GM12878 (cell line): Measurements from ENCODE around the gene RSPRY1. TPM values are rescaled to one million over a fixed set of nuclear protein-coding genes. Genes with fewer than 3 reads are reported as not detected.

ENCODE experiments used
- ATAC-seq: fragments of 200-7000 bp; cut with Tn5 transposase; 3 replicates; pipeline ENCODE4 v1.9.1; 2020; ENCODE audit warnings: mild to moderate bottlenecking, moderate library complexity
- BruUV-seq: library from RNA; stranded (reverse); fragments of 400-500 nt; replicated peaks from 2 replicates; lab custom pipeline; 2021; lab: Mats Ljungman, UMichigan
- CTCF ChIA-PET: fragments of 300-600 bp; sonication (Branson Sonifier 250); formaldehyde crosslinking; extraction: SDS; loops from one replicate; lab custom pipeline; 2021; ENCODE audit warnings: inconsistent platforms; lab: Yijun Ruan, JAX
- POLR2A ChIA-PET: fragments of 350-600 bp; formaldehyde crosslinking; extraction: SDS; loops from one replicate; lab custom pipeline; 2021; ENCODE audit warnings: inconsistent platforms; lab: Charles Lee
- RAD21 ChIA-PET: fragments of 300-600 bp; sonication (Branson Sonifier 250); formaldehyde crosslinking; loops from one replicate; lab custom pipeline; 2023; ENCODE audit warnings: antibody characterized with exemption; ENCODE audit not compliant: unreplicated experiment; lab: Charles Lee
- SMC1A ChIA-PET: fragments of 300-600 bp; sonication (Branson Sonifier 250); formaldehyde crosslinking; loops from one replicate; lab custom pipeline; 2023; ENCODE audit not compliant: unreplicated experiment, uncharacterized antibody; lab: Charles Lee
- DNase-seq: peaks from one replicate; pipeline ENCODE4 v3.0.0-alpha.2; 2011; ENCODE audit warnings: low read depth, low spot score
- FAIRE-seq: peaks from 3 replicates; lab custom pipeline; 2011; peaks lifted over from hg19 to GRCh38; lab: Jason Lieb, UNC
- H2AFZ ChIP-seq: 2 replicates; pipeline ENCODE4 v1.6.0; 2011; ENCODE audit warnings: low read depth, low read length, control low read depth; ENCODE audit not compliant: control insufficient read depth
- H3K27ac ChIP-seq: 2 replicates; pipeline ENCODE4 v1.5.1; 2011; ENCODE audit warnings: control low read depth; ENCODE audit not compliant: control insufficient read depth, insufficient read depth
- H3K27me3 ChIP-seq, 2 experiments: replicated peaks in 1 of 2; 2 replicates each; pipeline versions ENCODE4 v1.6.0 to v1.6.1; 2011; ENCODE audit warnings: low read length in 1 of 2; ENCODE audit not compliant: control insufficient read depth in 2 of 2, insufficient read depth in 2 of 2
- H3K36me3 ChIP-seq, 2 experiments: 2 replicates each; pipeline ENCODE4 v1.5.1; 2011; ENCODE audit warnings: low read length in 1 of 2; ENCODE audit not compliant: control insufficient read depth in 2 of 2, insufficient read depth in 2 of 2
- H3K4me1 ChIP-seq: 2 replicates; pipeline ENCODE4 v1.6.1; 2011; ENCODE audit warnings: mild to moderate bottlenecking, low read length, moderate library complexity, mixed read lengths; ENCODE audit not compliant: control insufficient read depth, insufficient read depth
- H3K4me2 ChIP-seq: 2 replicates; pipeline ENCODE4 v1.6.0; 2011; ENCODE audit warnings: control low read depth; ENCODE audit not compliant: control insufficient read depth, insufficient read depth
- H3K4me3 ChIP-seq: fragments of 200-600 bp; sonication (generic); 2 replicates; pipeline ENCODE4 v1.5.1; 2016
- H3K79me2 ChIP-seq: 2 replicates; pipeline ENCODE4 v1.6.0; 2011; ENCODE audit warnings: low read length; ENCODE audit not compliant: control insufficient read depth, insufficient read depth
- H3K9ac ChIP-seq: 2 replicates; pipeline ENCODE4 v1.8.0; 2011; ENCODE audit warnings: low read length, control low read depth, mixed read lengths; ENCODE audit not compliant: control insufficient read depth, insufficient read depth
- H3K9me3 ChIP-seq: replicated peaks from 3 replicates; pipeline ENCODE4 v1.5.1; 2011; ENCODE audit warnings: mild to moderate bottlenecking, low read length; ENCODE audit not compliant: control insufficient read depth, insufficient read depth
- H4K20me1 ChIP-seq: 2 replicates; pipeline ENCODE4 v1.6.0; 2011; ENCODE audit not compliant: control insufficient read depth, insufficient read depth
- ASH2L ChIP-seq: fragments of 300-600, 200-600 bp; sonication (generic); IDR thresholded peaks from 2 replicates; pipeline ENCODE4 v1.6.1; 2017; ENCODE audit warnings: low read depth, mild to moderate bottlenecking, borderline replicate concordance
- BHLHE40 ChIP-seq, 2 experiments: fragments of 450-650 bp in 1 of 2; IDR thresholded peaks; 2 replicates each; pipeline ENCODE4 v1.6.1; 2011 to 2017; ENCODE audit warnings: low read depth in 2 of 2, borderline replicate concordance in 1 of 2, improper control_type of control experiment in 1 of 2, low read length in 1 of 2, mild to moderate bottlenecking in 1 of 2
- CEBPB ChIP-seq, 2 experiments: fragments of 150-350 bp in 1 of 2; IDR thresholded peaks; 2 replicates each; pipeline ENCODE4 v1.6.1; 2012 to 2014; ENCODE audit warnings: low read depth in 2 of 2, low read length in 2 of 2, borderline replicate concordance in 1 of 2, inconsistent platforms in 1 of 2
- EED ChIP-seq: sonication (generic); IDR thresholded peaks from 2 replicates; pipeline ENCODE4 v1.6.1; 2016; ENCODE audit warnings: antibody characterized with exemption, low read depth
- GATAD2B ChIP-seq: fragments of 450-650 bp; conservative IDR thresholded peaks from 2 replicates; pipeline ENCODE4 v1.6.1; 2017; ENCODE audit warnings: low read depth, mild to moderate bottlenecking, moderate library complexity
- IKZF1 ChIP-seq: fragments of 450-650 bp; conservative IDR thresholded peaks from 2 replicates; pipeline ENCODE4 v1.6.1; 2017; ENCODE audit warnings: antibody characterized with exemption, mild to moderate bottlenecking
- KAT2A ChIP-seq: conservative IDR thresholded peaks from 2 replicates; pipeline ENCODE4 v1.6.1; 2011; ENCODE audit warnings: low read depth, low read length; ENCODE audit not compliant: control insufficient read depth
- NFXL1 ChIP-seq: fragments of 450-650 bp; IDR thresholded peaks from 2 replicates; pipeline ENCODE4 v1.6.1; 2017; ENCODE audit warnings: antibody characterized with exemption, mild to moderate bottlenecking, borderline replicate concordance
- POLR2AphosphoS2 ChIP-seq: IDR thresholded peaks from 2 replicates; pipeline ENCODE4 v1.6.1; 2011; ENCODE audit warnings: low read depth, mild to moderate bottlenecking, low read length, improper control_type of control experiment, moderate library complexity
- STAT3 ChIP-seq: IDR thresholded peaks from 2 replicates; pipeline ENCODE4 v1.6.1; 2011; ENCODE audit warnings: low read depth, low read length, improper control_type of control experiment
- WRNIP1 ChIP-seq: IDR thresholded peaks from 2 replicates; pipeline ENCODE4 v1.6.1; 2011; ENCODE audit warnings: low read depth, low read length, improper control_type of control experiment, borderline replicate concordance
- ZBED1 ChIP-seq: IDR thresholded peaks from 2 replicates; pipeline ENCODE4 v1.6.1; 2016; ENCODE audit warnings: borderline replicate concordance
- ZNF217 ChIP-seq: fragments of 450-650 bp; IDR thresholded peaks from 2 replicates; pipeline ENCODE4 v1.6.1; 2017; ENCODE audit warnings: antibody characterized with exemption, mild to moderate bottlenecking
- ZSCAN29 ChIP-seq: fragments of 450-650 bp; IDR thresholded peaks from 2 replicates; pipeline ENCODE4 v1.6.1; 2017; ENCODE audit warnings: mild to moderate bottlenecking, moderate library complexity
- WGBS: methylation state at CpG from one replicate; pipeline ENCODE4 v1.1.6; 2016; ENCODE audit warnings: low lambda C conversion rate; ENCODE audit not compliant: insufficient replicate concordance, insufficient coverage; ENCODE audit errors: missing lambda C conversion rate; 5-methylcytosine and 5-hydroxymethylcytosine counted together
- in situ Hi-C: fragments of 300-500 bp; cut with MboI; formaldehyde crosslinking; loops from 9 replicates; pipeline ENCODE4 v1.14.3; 2018; ENCODE audit warnings: mixed read lengths
- intact Hi-C: fragments of 100-400 bp; cut with micrococcal nuclease; formaldehyde crosslinking; loops from one replicate; pipeline ENCODE4 v1.14.2; 2022; ENCODE audit not compliant: unreplicated experiment
- polyA plus RNA-seq, 11 experiments: library from polyadenylated mRNA; depleted of rRNA in 4 of 11; unstranded in 6 of 11; stranded (reverse) in 5 of 11; fragments of >200 nt; fragmentation: Nextera tagmentation in 4 of 11; fragmentation: Illumina TruSeq in 1 of 11; extraction: Ambion mirVana in 4 of 11; extraction: Trizol in 1 of 11; gene quantifications; 1 replicate in 1 of 11; 2 replicates in 10 of 11; pipeline versions ENCODE4 v1.2.1 to v1.2.3, GENCODE V29; 2011 to 2016; ENCODE audit warnings: inconsistent platforms in 2 of 11, missing spikeins in 2 of 11, low read depth in 1 of 11
- total RNA-seq, 4 experiments: library from RNA; depleted of rRNA in 3 of 4; stranded (reverse); fragments of >200 nt in 3 of 4; fragmentation: Illumina TruSeq in 1 of 4; extraction: Trizol in 1 of 4; gene quantifications; 2 replicates each; pipeline versions ENCODE4 v1.2.1 to v1.2.3, GENCODE V29; 2013 to 2021
- TF ChIP-seq, protein P1 (sequence below): fragments of 450-650 bp; formaldehyde crosslinking; IDR thresholded peaks from 2 replicates; pipeline ENCODE4 v1.5.0; 2022; ENCODE audit warnings: mild to moderate bottlenecking, missing genetic modification characterization
- TF ChIP-seq, protein P2 (sequence below), 3 experiments: IDR thresholded peaks in 2 of 3; conservative IDR thresholded peaks in 1 of 3; 2 replicates each; pipeline ENCODE4 v1.5.1; 2011; ENCODE audit warnings: low read depth in 3 of 3, low read length in 3 of 3, mild to moderate bottlenecking in 3 of 3, control low read depth in 2 of 3, moderate library complexity in 2 of 3, inconsistent platforms in 1 of 3, mixed read lengths in 1 of 3; ENCODE audit not compliant: control insufficient read depth in 2 of 3, insufficient read depth in 1 of 3; ENCODE audit errors: extremely low read depth in 1 of 3

RSPRY1 gene
- total and polyA plus RNA-seq, 10 of the 15 experiments (the other 5 are each of a cell fraction or from before 2014, with no cell fraction given), result 18.5 to 57.0 (median 41.2) TPM

DNA sequence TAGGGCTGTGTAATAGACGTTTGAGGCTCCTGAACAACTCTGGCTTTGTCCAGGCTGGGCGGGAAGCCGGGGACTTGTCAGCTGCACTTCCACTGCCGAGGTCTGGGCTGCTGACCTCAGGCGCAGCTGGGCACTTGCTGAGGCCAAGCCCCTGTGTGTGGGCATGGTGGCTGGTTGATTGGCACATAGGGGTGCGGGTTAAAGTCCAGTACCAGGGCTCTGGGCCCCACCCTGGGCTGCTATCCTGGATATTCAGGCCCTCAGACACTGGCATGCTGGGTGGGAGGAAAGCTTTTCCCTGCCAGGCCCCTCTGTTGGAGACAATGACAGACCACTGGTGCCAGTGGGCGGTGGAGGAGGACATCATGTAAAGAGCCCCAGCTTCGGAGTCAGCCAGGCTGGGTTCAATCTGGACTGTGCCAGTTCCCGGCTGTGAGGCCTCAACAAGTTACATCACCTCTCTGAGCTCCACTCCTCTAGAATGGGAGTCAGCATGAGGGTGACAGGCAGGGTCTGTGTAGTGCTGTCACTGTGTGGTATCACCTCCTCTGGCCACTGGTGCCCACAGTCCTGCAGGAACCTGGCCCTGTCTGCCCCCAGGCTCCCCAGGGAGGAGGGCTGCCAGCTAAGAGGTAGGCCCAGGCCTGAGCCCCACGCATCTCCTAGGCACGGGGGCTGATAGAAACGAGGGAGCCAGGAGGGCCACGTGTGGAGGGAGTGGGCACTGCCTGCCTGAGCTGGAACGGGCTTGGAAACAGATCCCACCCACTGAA, 42.8 kb upstream of the RSPRY1 start (continued):
- TF ChIP-seq, protein P1, sequence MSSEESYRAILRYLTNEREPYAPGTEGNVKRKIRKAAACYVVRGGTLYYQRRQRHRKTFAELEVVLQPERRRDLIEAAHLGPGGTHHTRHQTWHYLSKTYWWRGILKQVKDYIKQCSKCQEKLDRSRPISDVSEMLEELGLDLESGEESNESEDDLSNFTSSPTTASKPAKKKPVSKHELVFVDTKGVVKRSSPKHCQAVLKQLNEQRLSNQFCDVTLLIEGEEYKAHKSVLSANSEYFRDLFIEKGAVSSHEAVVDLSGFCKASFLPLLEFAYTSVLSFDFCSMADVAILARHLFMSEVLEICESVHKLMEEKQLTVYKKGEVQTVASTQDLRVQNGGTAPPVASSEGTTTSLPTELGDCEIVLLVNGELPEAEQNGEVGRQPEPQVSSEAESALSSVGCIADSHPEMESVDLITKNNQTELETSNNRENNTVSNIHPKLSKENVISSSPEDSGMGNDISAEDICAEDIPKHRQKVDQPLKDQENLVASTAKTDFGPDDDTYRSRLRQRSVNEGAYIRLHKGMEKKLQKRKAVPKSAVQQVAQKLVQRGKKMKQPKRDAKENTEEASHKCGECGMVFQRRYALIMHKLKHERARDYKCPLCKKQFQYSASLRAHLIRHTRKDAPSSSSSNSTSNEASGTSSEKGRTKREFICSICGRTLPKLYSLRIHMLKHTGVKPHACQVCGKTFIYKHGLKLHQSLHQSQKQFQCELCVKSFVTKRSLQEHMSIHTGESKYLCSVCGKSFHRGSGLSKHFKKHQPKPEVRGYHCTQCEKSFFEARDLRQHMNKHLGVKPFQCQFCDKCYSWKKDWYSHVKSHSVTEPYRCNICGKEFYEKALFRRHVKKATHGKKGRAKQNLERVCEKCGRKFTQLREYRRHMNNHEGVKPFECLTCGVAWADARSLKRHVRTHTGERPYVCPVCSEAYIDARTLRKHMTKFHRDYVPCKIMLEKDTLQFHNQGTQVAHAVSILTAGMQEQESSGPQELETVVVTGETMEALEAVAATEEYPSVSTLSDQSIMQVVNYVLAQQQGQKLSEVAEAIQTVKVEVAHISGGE (CRISPR knock-in tag), result no peak
- no peak for TF ChIP-seq ZBED1
- TF ChIP-seq, all 136 proteins: peak for 0

DNA sequence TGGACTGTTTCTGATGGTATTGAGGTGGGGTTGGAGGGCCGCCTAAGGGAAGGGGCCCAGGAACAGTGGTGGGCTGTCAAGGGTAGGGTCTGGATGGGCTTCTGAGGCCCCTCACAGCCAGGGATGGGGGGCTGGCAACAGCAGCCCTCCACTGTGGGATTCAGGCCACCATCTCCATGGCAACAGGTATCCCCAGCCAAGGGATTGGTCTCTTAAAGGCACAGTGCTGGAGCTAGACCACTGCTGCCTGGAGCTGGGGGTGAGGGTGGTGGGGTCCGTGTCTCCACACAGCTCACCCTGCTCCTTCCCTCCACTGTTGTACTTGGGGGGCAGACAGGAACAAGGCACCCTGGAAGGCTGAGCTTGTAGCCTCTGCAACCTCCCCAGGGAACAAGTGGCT, 42.1 kb upstream of the RSPRY1 start:
- CTCF ChIA-PET, result interaction anchor here (0.8 to 1.3 kb wide), 4 partner anchors 16 to 51 kb away, joined by 3 to 5 read pairs (median 4); partner anchors contain the start of gene CPNE2
- no peak overlapping the region for H3K9ac ChIP-seq
- H3K79me2 ChIP-seq, result no peaks in the 10 kb centered on the region
- no peaks in the 10 kb centered on the region for H3K36me3 ChIP-seq
- no peak overlapping the region for H2AFZ ChIP-seq
- POLR2A ChIA-PET, result no interaction called here
- ATAC-seq (no peak), FAIRE-seq (no peak), DNase-seq (no peak)
- H3K9me3 ChIP-seq, result no peaks in the 10 kb centered on the region
- SMC1A ChIA-PET, result interaction anchor here (1.4 kb wide), 1 partner anchor 8 kb away, joined by 3 read pairs; no protein-coding TSS in a partner anchor
- WGBS, result 50% methylated on average over 2 of the region's 2 CpGs
- BruUV-seq, result no TSS peak
- H3K4me2 ChIP-seq, result no peak overlapping the region
- H4K20me1 ChIP-seq, result no peaks in the 10 kb centered on the region
- H3K27ac ChIP-seq, result no peak overlapping the region
- in situ Hi-C loops (no loop called here), intact Hi-C loops (no loop called here)
- H3K27me3 ChIP-seq, result no peaks in the 10 kb centered on the region
- RAD21 ChIA-PET, result no interaction called here
- peaks cover 26% of the 10 kb centered on the region for H3K4me1 ChIP-seq
- no peak overlapping the region for H3K4me3 ChIP-seq
- no peak for TF ChIP-seq EED
- TF ChIP-seq NFXL1, result no peak
- TF ChIP-seq ASH2L, result no peak
- TF ChIP-seq WRNIP1, result no peak
- TF ChIP-seq IKZF1, result no peak
- TF ChIP-seq POLR2AphosphoS2, result no peak
- no peak for TF ChIP-seq ZNF217
- no peak for TF ChIP-seq STAT3
- TF ChIP-seq CEBPB (IDR thresholded peaks at IDR 0.05; ENCODE audit: borderline replicate concordance in 1 of 2, low read depth in 2 of 2, low read length in 2 of 2), result no peak
- no peak for TF ChIP-seq GATAD2B
- TF ChIP-seq BHLHE40 (IDR thresholded peaks at IDR 0.05; ENCODE audit: borderline replicate concordance in 1 of 2, low read depth in 2 of 2, low read length in 1 of 2), result no peak
- TF ChIP-seq KAT2A, result no peak
- TF ChIP-seq ZSCAN29, result no peak
- TF ChIP-seq, protein P2, sequence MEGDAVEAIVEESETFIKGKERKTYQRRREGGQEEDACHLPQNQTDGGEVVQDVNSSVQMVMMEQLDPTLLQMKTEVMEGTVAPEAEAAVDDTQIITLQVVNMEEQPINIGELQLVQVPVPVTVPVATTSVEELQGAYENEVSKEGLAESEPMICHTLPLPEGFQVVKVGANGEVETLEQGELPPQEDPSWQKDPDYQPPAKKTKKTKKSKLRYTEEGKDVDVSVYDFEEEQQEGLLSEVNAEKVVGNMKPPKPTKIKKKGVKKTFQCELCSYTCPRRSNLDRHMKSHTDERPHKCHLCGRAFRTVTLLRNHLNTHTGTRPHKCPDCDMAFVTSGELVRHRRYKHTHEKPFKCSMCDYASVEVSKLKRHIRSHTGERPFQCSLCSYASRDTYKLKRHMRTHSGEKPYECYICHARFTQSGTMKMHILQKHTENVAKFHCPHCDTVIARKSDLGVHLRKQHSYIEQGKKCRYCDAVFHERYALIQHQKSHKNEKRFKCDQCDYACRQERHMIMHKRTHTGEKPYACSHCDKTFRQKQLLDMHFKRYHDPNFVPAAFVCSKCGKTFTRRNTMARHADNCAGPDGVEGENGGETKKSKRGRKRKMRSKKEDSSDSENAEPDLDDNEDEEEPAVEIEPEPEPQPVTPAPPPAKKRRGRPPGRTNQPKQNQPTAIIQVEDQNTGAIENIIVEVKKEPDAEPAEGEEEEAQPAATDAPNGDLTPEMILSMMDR (IDR thresholded peaks at IDR 0.05 in 2 of 3, conservative IDR thresholded peaks at IDR 0.05 in 1 of 3; ENCODE audit: control insufficient read depth in 2 of 3, extremely low read depth in 1 of 3, insufficient read depth in 1 of 3, low read depth in 3 of 3, low read length in 3 of 3), result no peak
